Caco-2 (cell line): ENCODE measurements around the gene TRIM58. TPM values are rescaled to one million over a fixed set of nuclear protein-coding genes. Genes with fewer than 3 reads are reported as not detected.

Experiments used
- BruUV-seq: library from RNA; stranded (reverse); fragments of 400-500 nt; replicated peaks from 2 replicates; lab custom pipeline; 2021; lab: Mats Ljungman, UMichigan
- CTCF ChIA-PET: fragments of 300-600 bp; sonication (Branson Sonifier 250); formaldehyde crosslinking; loops from one replicate; lab custom pipeline; 2022; ENCODE audit warnings: antibody characterized with exemption; lab: Charles Lee
- POLR2A ChIA-PET: fragments of 300-600 bp; sonication (Branson Sonifier 250); formaldehyde crosslinking; loops from one replicate; lab custom pipeline; 2022; ENCODE audit warnings: antibody characterized with exemption; lab: Charles Lee
- DNase-seq, 2 experiments: peaks; one replicate each; pipeline versions ENCODE4 v3.0.0 to v3.0.0-alpha.2; 2020 to 2022
- H3K27me3 ChIP-seq: replicated peaks from 2 replicates; pipeline ENCODE4 v1.6.0; 2011; ENCODE audit warnings: low read length; ENCODE audit not compliant: control insufficient read depth, insufficient read depth
- H3K36me3 ChIP-seq: 2 replicates; pipeline ENCODE4 v1.5.1; 2011; ENCODE audit warnings: low read length; ENCODE audit not compliant: control insufficient read depth, insufficient read depth
- H3K4me1 ChIP-seq: fragments of 250-450 bp; sonication (Bioruptor Pico); 2 replicates; pipeline ENCODE4 v1.5.1; 2020; ENCODE audit warnings: mild to moderate bottlenecking
- H3K4me3 ChIP-seq: 2 replicates; pipeline ENCODE4 v1.5.1; 2011; ENCODE audit warnings: low read depth, mild to moderate bottlenecking, control low read depth, low read length
- H3K9me3 ChIP-seq: fragments of 250-450 bp; sonication (Bioruptor Pico); 2 replicates; pipeline ENCODE4 v1.5.1; 2020; ENCODE audit warnings: mild to moderate bottlenecking, moderate library complexity
- H3K27ac Mint-ChIP-seq: one replicate; pipeline ENCODE4 v1.8.0; 2022; ENCODE audit warnings: mixed read lengths; ENCODE audit not compliant: unreplicated experiment
- H3K27me3 Mint-ChIP-seq: one replicate; pipeline ENCODE4 v1.8.0; 2022; ENCODE audit warnings: mixed read lengths; ENCODE audit not compliant: insufficient read depth, unreplicated experiment
- H3K36me3 Mint-ChIP-seq: one replicate; pipeline ENCODE4 v1.8.0; 2022; ENCODE audit warnings: mild to moderate bottlenecking, mixed read lengths; ENCODE audit not compliant: insufficient read depth, unreplicated experiment
- H3K4me1 Mint-ChIP-seq: one replicate; pipeline ENCODE4 v1.8.0; 2022; ENCODE audit warnings: low read depth, mixed read lengths; ENCODE audit not compliant: unreplicated experiment
- H3K4me3 Mint-ChIP-seq: one replicate; pipeline ENCODE4 v1.8.0; 2022; ENCODE audit warnings: mild to moderate bottlenecking, moderate library complexity, mixed read lengths; ENCODE audit not compliant: unreplicated experiment
- H3K9me3 Mint-ChIP-seq: one replicate; pipeline ENCODE4 v1.8.0; 2022; ENCODE audit warnings: mixed read lengths; ENCODE audit not compliant: unreplicated experiment
- intact Hi-C: fragments of 100-400 bp; cut with micrococcal nuclease; formaldehyde crosslinking; loops from one replicate; pipeline ENCODE4 v1.10.0; 2022; ENCODE audit not compliant: unreplicated experiment
- total RNA-seq: library from RNA; stranded (reverse); gene quantifications from 2 replicates; pipeline ENCODE4 v1.2.3, GENCODE V29; 2022
- TF ChIP-seq, protein P1 (sequence below), 2 experiments: fragments of 200-600 bp in 1 of 2; IDR thresholded peaks; 1 replicate in 1 of 2; 2 replicates in 1 of 2; pipeline versions ENCODE4 v1.5.1 to v1.8.0; 2011 to 2022; ENCODE audit warnings: antibody characterized with exemption in 1 of 2, control low read depth in 1 of 2, inconsistent platforms in 1 of 2, low read depth in 1 of 2, low read length in 1 of 2, mild to moderate bottlenecking in 1 of 2, moderate library complexity in 1 of 2; ENCODE audit not compliant: insufficient read depth in 1 of 2, severe bottlenecking in 1 of 2, unreplicated experiment in 1 of 2

TRIM58 gene
- total RNA-seq, 1 experiment from 2014 or later, result not detected

DNA sequence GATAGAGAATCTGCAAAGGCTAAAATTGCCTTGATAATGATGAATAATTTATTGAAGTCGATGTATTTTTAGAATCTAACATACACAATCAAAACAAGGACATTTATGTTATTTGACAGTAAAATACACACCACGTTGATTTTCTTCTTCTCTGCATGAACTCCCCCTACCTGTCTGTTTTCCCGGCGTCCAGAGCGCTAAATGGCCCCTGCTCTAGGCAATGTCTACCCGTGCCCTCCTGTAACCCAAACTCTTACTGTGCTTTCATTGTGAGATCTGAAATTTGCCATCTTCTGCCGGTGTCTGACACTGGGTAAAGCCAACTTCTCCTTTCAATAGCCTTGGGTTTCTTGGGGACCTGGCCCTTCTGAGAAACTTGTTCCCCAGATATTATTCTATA, 8.6 kb upstream of the TRIM58 start:
- H3K4me3 Mint-ChIP-seq, result no peak overlapping the region
- TF ChIP-seq, protein P1, sequence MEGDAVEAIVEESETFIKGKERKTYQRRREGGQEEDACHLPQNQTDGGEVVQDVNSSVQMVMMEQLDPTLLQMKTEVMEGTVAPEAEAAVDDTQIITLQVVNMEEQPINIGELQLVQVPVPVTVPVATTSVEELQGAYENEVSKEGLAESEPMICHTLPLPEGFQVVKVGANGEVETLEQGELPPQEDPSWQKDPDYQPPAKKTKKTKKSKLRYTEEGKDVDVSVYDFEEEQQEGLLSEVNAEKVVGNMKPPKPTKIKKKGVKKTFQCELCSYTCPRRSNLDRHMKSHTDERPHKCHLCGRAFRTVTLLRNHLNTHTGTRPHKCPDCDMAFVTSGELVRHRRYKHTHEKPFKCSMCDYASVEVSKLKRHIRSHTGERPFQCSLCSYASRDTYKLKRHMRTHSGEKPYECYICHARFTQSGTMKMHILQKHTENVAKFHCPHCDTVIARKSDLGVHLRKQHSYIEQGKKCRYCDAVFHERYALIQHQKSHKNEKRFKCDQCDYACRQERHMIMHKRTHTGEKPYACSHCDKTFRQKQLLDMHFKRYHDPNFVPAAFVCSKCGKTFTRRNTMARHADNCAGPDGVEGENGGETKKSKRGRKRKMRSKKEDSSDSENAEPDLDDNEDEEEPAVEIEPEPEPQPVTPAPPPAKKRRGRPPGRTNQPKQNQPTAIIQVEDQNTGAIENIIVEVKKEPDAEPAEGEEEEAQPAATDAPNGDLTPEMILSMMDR (IDR thresholded peaks at IDR 0.05; ENCODE audit: insufficient read depth in 1 of 2, low read depth in 1 of 2, low read length in 1 of 2, severe bottlenecking in 1 of 2, unreplicated experiment in 1 of 2), result no peak
- H3K9me3 Mint-ChIP-seq, result peaks cover 7% of the 10 kb centered on the region
- H3K9me3 ChIP-seq, result no peaks in the 10 kb centered on the region
- H3K36me3 Mint-ChIP-seq, result no peaks in the 10 kb centered on the region
- H3K4me1 Mint-ChIP-seq, result no peaks in the 10 kb centered on the region
- H3K27ac Mint-ChIP-seq, result no peak overlapping the region
- ChIA-PET POLR2A (no interaction called here), CTCF (no interaction called here)
- H3K27me3 ChIP-seq, result no peaks in the 10 kb centered on the region
- DNase-seq, result no peak
- no peak overlapping the region for H3K4me3 ChIP-seq
- intact Hi-C loops, result no loop called here
- no TSS peak for BruUV-seq
- H3K27me3 Mint-ChIP-seq, result peaks cover 4% of the 10 kb centered on the region
- H3K36me3 ChIP-seq, result no peaks in the 10 kb centered on the region
- H3K4me1 ChIP-seq, result no peaks in the 10 kb centered on the region

DNA sequence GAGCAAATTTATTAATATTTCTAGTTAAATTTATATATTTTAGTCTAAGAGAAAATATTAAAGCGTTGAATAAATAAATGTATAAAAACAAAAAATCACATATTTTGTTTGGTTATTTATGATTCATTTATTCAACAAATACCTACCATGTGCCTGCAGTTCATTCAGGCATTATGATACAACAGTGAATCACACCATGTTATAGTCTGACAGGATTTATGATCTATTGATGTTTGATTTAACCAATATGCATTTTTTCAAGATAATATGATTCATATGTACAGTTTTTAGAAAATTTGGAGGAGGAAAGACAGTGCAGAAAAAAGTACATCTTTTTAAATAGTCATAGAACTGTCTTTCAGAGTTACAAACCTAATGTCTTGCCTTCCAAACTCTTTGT, 7.4 kb upstream of the TRIM58 start:
- H3K4me3 Mint-ChIP-seq, result no peak overlapping the region
- CTCF ChIA-PET, result no interaction called here
- POLR2A ChIA-PET, result no interaction called here
- no peak overlapping the region for H3K27ac Mint-ChIP-seq
- TF ChIP-seq, protein P1 (IDR thresholded peaks at IDR 0.05; ENCODE audit: insufficient read depth in 1 of 2, low read depth in 1 of 2, low read length in 1 of 2, severe bottlenecking in 1 of 2, unreplicated experiment in 1 of 2), result no peak
- H3K36me3 Mint-ChIP-seq, result no peaks in the 10 kb centered on the region
- no peak overlapping the region for H3K4me3 ChIP-seq
- H3K9me3 ChIP-seq, result no peaks in the 10 kb centered on the region
- H3K36me3 ChIP-seq, result no peaks in the 10 kb centered on the region
- no peaks in the 10 kb centered on the region for H3K4me1 ChIP-seq
- intact Hi-C loops, result no loop called here
- H3K27me3 ChIP-seq, result no peaks in the 10 kb centered on the region
- no peaks in the 10 kb centered on the region for H3K4me1 Mint-ChIP-seq
- no TSS peak for BruUV-seq
- no peak for DNase-seq
- peaks cover 4% of the 10 kb centered on the region for H3K27me3 Mint-ChIP-seq
- H3K9me3 Mint-ChIP-seq, result peaks cover 11% of the 10 kb centered on the region

DNA sequence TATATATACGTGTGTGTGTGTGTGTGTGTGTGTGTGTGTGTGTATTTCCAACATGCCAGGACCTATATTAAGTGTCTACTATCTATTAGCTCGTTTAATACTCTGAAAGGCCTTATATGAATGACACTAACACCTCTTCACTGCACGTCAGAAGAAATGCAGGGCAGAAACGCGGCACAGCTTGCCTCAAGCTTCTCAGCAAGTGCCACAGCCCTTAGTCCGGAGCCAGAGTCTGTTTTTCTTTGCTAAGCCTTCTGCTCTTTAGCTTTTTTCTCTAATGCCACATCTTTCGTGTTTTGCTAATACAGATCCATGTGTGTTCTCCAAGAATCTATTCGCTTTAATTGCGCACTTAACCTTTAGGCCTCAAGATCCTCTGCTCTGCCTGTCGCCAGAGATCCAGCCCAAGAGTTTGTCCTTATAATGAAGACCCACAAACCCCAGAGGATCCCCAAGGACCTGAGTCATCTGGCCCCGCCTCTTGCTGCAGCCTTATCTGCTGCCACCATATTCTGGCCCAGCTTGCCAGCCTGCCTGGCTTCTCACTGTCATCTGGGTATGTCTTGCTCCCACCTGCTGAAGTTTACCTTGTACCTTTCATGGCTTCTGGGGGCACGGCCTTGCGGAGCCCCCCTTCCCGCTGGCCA, 2.0 kb upstream of the TRIM58 start:
- Histone ChIP-seq H3K9me3 (no peaks in the 10 kb centered on the region), H3K27me3 (no peaks in the 10 kb centered on the region), H3K36me3 (no peaks in the 10 kb centered on the region), H3K4me3 (no peak overlapping the region), H3K4me1 (no peaks in the 10 kb centered on the region)
- POLR2A ChIA-PET, result no interaction called here
- no TSS peak for BruUV-seq
- TF ChIP-seq, protein P1 (IDR thresholded peaks at IDR 0.05; ENCODE audit: insufficient read depth in 1 of 2, low read depth in 1 of 2, low read length in 1 of 2, severe bottlenecking in 1 of 2, unreplicated experiment in 1 of 2), result no peak
- CTCF ChIA-PET, result no interaction called here
- H3K27me3 Mint-ChIP-seq, result peaks cover 9% of the 10 kb centered on the region
- no peaks in the 10 kb centered on the region for H3K36me3 Mint-ChIP-seq
- no peaks in the 10 kb centered on the region for H3K4me1 Mint-ChIP-seq
- intact Hi-C loops, result no loop called here
- no peak overlapping the region for H3K27ac Mint-ChIP-seq
- no peak overlapping the region for H3K4me3 Mint-ChIP-seq
- no peak for DNase-seq
- H3K9me3 Mint-ChIP-seq, result peaks cover 11% of the 10 kb centered on the region
